MG63 (cell line): ENCODE measurements around the gene C21orf58. TPM values are rescaled to one million over a fixed set of nuclear protein-coding genes. Genes with fewer than 3 reads are reported as not detected.
A peak's percentile ranks its signal among the peaks of the same experiment; 100 is the strongest.
"Not testable (repeated sequence)": the region's sequence is repeated elsewhere in the genome, so short reads cannot be mapped to it uniquely, and the experiment has no call there.

Experiments
- DNase-seq: peaks from one replicate; pipeline ENCODE4 v3.0.0-alpha.2; 2020
- H3K27me3 ChIP-seq: fragments of 250-450 bp; sonication (Bioruptor Pico); 2 replicates; pipeline ENCODE4 v1.5.1; 2020; ENCODE audit warnings: mild to moderate bottlenecking, moderate library complexity
- H3K36me3 ChIP-seq: fragments of 250-450 bp; sonication (Bioruptor Pico); 2 replicates; pipeline ENCODE4 v1.5.1; 2020; ENCODE audit warnings: mild to moderate bottlenecking, moderate library complexity
- H3K4me3 ChIP-seq: fragments of 250-450 bp; sonication (Bioruptor Pico); 2 replicates; pipeline ENCODE4 v1.5.1; 2020; ENCODE audit warnings: mild to moderate bottlenecking, moderate library complexity
- H3K9me3 ChIP-seq: fragments of 250-450 bp; sonication (Bioruptor Pico); 2 replicates; pipeline ENCODE4 v1.5.1; 2020; ENCODE audit warnings: mild to moderate bottlenecking, moderate library complexity
- total RNA-seq: library from RNA; depleted of rRNA; stranded (reverse); fragments of >200 nt; shearing (Covaris generic); gene quantifications from 2 replicates; pipeline ENCODE4 v1.2.3, GENCODE V29; 2014; ENCODE audit warnings: low replicate concordance; rRNA removed

C21orf58 gene
- 3.0 and 4.7 TPM in 2 replicates for total RNA-seq

GRCh38 chr21:46323710-46324389 is at the start of gene C21orf58, which contains the start of gene PCNT:
Gene C21orf58, minus strand, starts transcription at chr21:46323870. Its CDS starts 1,132 bp downstream, at chr21:46322738.
Gene PCNT, plus strand, starts transcription at chr21:46324156. Its CDS starts 73 bp downstream, at chr21:46324229.
- H3K4me3 ChIP-seq = peak within 1 kb of the TSS; percentile 99
- DNase-seq = peak; percentile 99
- no peaks in the 10 kb centered on the region for H3K9me3 ChIP-seq
- no peaks in the 10 kb centered on the region for H3K27me3 ChIP-seq
- peaks cover 57% of the 10 kb centered on the region for H3K36me3 ChIP-seq

- not testable (repeated sequence) for H3K4me3 ChIP-seq, H3K27me3 ChIP-seq, H3K9me3 ChIP-seq, DNase-seq
- peaks cover 58% of the 10 kb centered on the region for H3K36me3 ChIP-seq
Observed at GRCh38 chr21:46372947-46373346, 49.3 kb upstream of the C21orf58 start.

GRCh38 chr21:46372014-46372485 is 48.4 kb upstream of the C21orf58 start:
- H3K9me3 ChIP-seq = no peaks in the 10 kb centered on the region
- DNase-seq = no peak
- H3K27me3 ChIP-seq = no peaks in the 10 kb centered on the region
- H3K4me3 ChIP-seq = no peak overlapping the region
- peaks cover 58% of the 10 kb centered on the region for H3K36me3 ChIP-seq

GRCh38 chr21:46371204-46372013 is 47.7 kb upstream of the C21orf58 start:
- DNase-seq = no peak
- Histone ChIP-seq H3K27me3 (no peaks in the 10 kb centered on the region), H3K4me3 (no peak overlapping the region), H3K36me3 (peaks cover 60% of the 10 kb centered on the region), H3K9me3 (no peaks in the 10 kb centered on the region)

- H3K36me3 ChIP-seq = peaks cover 51% of the 10 kb centered on the region
Observed at GRCh38 chr21:46369520-46370235, 46.0 kb upstream of the C21orf58 start.

GRCh38 chr21:46368533-46369285 is 45.0 kb upstream of the C21orf58 start:
- Histone ChIP-seq H3K4me3 (no peak overlapping the region), H3K36me3 (peaks cover 51% of the 10 kb centered on the region), H3K9me3 (no peaks in the 10 kb centered on the region), H3K27me3 (no peaks in the 10 kb centered on the region)
- no peak for DNase-seq

More at GRCh38 chr21:46369520-46370235, 46.0 kb upstream of the C21orf58 start:
- Histone ChIP-seq H3K27me3 (no peaks in the 10 kb centered on the region), H3K4me3 (no peak overlapping the region), H3K9me3 (no peaks in the 10 kb centered on the region)
- no peak for DNase-seq

- Histone ChIP-seq H3K27me3 (no peaks in the 10 kb centered on the region), H3K36me3 (peaks cover 59% of the 10 kb centered on the region), H3K9me3 (no peaks in the 10 kb centered on the region), H3K4me3 (no peak overlapping the region)
- no peak for DNase-seq
Observed at GRCh38 chr21:46366966-46367365, 43.3 kb upstream of the C21orf58 start.

- no peak for DNase-seq
- Histone ChIP-seq H3K36me3 (peaks cover 59% of the 10 kb centered on the region), H3K4me3 (no peak overlapping the region), H3K27me3 (no peaks in the 10 kb centered on the region), H3K9me3 (no peaks in the 10 kb centered on the region)
Observed at GRCh38 chr21:46366561-46366960, 42.9 kb upstream of the C21orf58 start.

GRCh38 chr21:46366091-46366490 is 42.4 kb upstream of the C21orf58 start:
- H3K36me3 ChIP-seq = peaks cover 60% of the 10 kb centered on the region

GRCh38 chr21:46363698-46364097 is 40.0 kb upstream of the C21orf58 start:
- Histone ChIP-seq H3K4me3 (no peak overlapping the region), H3K9me3 (no peaks in the 10 kb centered on the region), H3K36me3 (peaks cover 67% of the 10 kb centered on the region), H3K27me3 (no peaks in the 10 kb centered on the region)
- DNase-seq = no peak

More at GRCh38 chr21:46366091-46366490, 42.4 kb upstream of the C21orf58 start:
- no peak for DNase-seq
- H3K27me3 ChIP-seq = no peaks in the 10 kb centered on the region
- H3K9me3 ChIP-seq = no peaks in the 10 kb centered on the region
- H3K4me3 ChIP-seq = no peak overlapping the region

GRCh38 chr21:46362946-46363345 is 39.3 kb upstream of the C21orf58 start:
- Histone ChIP-seq H3K36me3 (peaks cover 73% of the 10 kb centered on the region), H3K4me3 (no peak overlapping the region), H3K9me3 (no peaks in the 10 kb centered on the region), H3K27me3 (no peaks in the 10 kb centered on the region)
- no peak for DNase-seq

- no peaks in the 10 kb centered on the region for H3K27me3 ChIP-seq
- DNase-seq = no peak
- no peaks in the 10 kb centered on the region for H3K9me3 ChIP-seq
- peaks cover 74% of the 10 kb centered on the region for H3K36me3 ChIP-seq
- H3K4me3 ChIP-seq = no peak overlapping the region
Observed at GRCh38 chr21:46361935-46362334, 38.3 kb upstream of the C21orf58 start.

GRCh38 chr21:46361176-46361575 is 37.5 kb upstream of the C21orf58 start:
- Histone ChIP-seq H3K36me3 (peaks cover 74% of the 10 kb centered on the region), H3K9me3 (no peaks in the 10 kb centered on the region), H3K4me3 (no peak overlapping the region), H3K27me3 (no peaks in the 10 kb centered on the region)
- DNase-seq = no peak

GRCh38 chr21:46357684-46358425 is 34.2 kb upstream of the C21orf58 start:
- no peak for DNase-seq
- Histone ChIP-seq H3K9me3 (no peaks in the 10 kb centered on the region), H3K36me3 (peaks cover 83% of the 10 kb centered on the region), H3K27me3 (no peaks in the 10 kb centered on the region), H3K4me3 (no peak overlapping the region)

- no peak for DNase-seq
- no peak overlapping the region for H3K4me3 ChIP-seq
- peaks cover 85% of the 10 kb centered on the region for H3K36me3 ChIP-seq
- H3K9me3 ChIP-seq = no peaks in the 10 kb centered on the region
- H3K27me3 ChIP-seq = no peaks in the 10 kb centered on the region
Observed at GRCh38 chr21:46357335-46357604, 33.6 kb upstream of the C21orf58 start.
